HG03571 (cell line): ENCODE results near the gene ZNHIT6.
"Not testable (repeated sequence)": the region's sequence is repeated elsewhere in the genome, so short reads cannot be mapped to it uniquely, and the experiment has no call there.

Experiments used
- ATAC-seq: cut with Tn5 transposase; IDR thresholded peaks from one replicate; pipeline ENCODE4 v1.9.1; 2021; ENCODE audit not compliant: unreplicated experiment

ZNHIT6 gene

DNA sequence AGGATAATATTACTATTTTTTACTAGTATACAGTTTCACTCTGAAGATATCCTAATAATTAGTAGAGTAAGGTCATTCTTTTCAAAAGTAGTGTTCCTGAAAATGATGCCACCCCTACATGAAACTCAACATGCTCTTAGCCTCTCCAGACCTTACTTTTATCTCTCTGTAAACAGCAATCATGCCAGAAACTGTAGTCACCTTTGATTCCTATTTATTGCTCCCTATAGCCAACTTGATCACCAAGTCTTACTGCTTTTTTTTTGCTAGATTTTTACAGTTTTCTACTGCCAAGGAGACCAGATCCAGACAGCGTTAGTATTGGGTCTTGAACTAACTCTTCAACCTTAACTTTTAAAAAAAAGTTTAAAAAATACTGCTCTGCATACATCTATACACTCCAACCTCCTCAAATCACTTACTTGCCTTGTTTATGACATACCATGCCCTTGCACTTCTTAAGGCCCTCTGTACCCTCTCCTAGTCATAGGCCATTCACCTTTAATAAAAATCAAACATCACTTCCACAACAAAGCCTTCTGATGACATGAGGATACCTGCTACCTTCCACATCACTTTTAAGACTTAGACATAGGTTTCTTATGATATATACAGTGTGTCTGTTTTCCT, 36.1 kb downstream of the ZNHIT6 start:
- ATAC-seq = no peak

DNA sequence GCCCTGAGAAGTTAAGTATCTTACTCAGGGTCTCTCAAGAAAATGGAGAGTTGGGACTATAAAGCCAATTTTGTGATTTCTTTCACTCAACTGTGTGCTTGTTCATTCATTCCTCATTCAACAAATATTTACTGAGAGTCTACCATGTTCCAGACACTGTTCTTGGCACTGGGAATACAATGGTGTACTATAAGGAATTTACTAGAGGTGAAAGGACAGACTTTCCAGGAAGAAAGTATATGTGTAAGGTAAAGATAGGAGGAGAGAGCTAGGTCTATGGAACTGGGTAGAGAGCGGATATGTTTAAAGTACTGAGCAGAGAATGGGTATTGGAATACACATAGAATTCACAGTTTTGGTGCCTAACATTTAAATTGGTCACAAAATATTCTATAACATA, 42.3 kb downstream of the ZNHIT6 start:
- no peak for ATAC-seq

DNA sequence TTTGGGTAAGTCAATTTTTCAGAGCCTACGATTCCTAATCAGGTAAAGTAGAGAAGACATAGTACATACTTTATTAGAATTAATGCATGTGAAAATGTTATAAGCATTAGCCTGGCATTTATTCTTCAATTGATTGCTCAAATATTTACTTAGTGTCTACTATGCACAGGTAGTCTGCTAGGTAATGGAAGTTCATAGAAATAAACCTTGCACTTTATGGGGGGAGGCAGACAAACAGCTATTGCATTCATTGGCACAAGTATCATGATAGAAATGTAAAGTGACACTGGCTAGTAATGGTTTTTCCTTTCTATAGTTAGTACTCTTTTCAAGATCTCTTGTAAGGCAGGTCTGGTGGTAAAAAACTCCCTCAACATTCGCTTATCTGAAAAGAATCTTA, 44.9 kb downstream of the ZNHIT6 start:
- ATAC-seq = no peak

DNA sequence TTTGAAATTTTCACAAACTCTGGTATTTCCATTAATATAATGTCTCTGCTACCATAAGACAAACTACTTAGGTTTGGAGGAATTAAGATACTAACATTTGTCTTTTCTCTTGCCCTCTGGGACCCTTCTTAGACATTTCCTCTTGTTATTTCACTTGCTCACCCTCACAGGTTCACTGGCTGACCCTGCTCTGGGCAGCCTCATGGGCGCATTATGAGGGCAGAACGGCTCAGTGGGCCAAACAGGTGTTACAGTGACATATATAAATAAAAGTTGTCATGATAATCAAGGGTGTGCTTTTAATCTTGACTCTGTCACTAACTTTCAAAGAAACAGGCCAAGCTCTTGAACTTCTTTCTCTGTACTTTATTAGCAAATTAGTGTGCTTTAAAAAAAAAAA, 46.5 kb downstream of the ZNHIT6 start:
- no peak for ATAC-seq

DNA sequence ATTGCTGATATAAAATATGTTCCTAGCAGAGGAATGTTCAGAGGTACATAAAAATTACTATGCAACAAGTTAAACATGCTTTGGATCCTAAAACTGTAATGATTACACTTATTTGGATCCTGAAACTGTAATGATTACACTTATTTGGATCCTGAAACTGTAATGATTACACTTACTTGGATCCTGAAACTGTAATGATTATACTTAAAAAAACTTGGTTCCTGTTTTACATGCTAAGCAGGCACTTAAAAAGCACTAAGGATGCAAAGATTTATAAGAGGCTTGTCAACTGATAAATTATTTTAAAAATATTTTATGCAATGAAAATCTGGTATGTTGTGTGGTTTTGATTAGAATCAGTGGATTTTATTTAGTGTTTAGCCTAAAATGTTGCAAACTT, 47.7 kb downstream of the ZNHIT6 start:
- no peak for ATAC-seq

DNA sequence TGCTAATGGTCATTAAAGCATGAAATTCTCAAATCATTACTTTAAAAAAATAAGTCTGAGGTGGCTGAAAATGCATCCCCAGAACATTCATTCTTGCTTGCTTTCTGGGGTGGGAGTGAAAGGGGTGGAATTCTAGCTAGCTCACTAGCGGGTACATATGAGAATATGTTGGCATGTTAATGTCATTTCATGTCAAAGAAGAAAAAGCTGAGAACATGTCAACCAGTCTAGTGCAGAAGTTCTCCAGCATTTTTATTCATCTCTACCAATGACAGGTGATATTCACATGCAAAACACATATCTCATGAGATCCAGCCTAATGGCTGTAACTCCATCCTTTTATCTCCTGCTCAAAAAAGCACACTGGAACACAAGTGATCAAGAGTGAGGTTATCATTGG, 49.1 kb downstream of the ZNHIT6 start:
- ATAC-seq = no peak

DNA sequence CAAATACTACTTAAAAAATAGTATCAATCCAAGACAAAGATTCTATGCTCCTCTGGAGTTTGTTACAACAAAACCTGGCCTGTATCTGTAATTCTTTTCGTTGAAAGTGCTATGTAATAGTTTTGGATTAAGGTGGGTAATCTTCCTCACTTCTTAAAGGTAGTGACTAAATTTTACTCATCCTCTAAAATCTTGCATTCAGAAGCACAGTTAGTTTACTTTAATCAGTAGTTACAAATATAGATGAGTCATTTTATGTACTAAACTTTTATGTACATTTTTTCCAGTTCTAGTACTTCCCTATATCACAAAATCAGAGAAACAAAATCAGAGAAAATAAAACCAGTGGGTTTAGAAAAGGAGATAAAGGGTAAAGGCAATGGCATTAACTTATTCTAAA, 51.3 kb downstream of the ZNHIT6 start:
- no peak for ATAC-seq

DNA sequence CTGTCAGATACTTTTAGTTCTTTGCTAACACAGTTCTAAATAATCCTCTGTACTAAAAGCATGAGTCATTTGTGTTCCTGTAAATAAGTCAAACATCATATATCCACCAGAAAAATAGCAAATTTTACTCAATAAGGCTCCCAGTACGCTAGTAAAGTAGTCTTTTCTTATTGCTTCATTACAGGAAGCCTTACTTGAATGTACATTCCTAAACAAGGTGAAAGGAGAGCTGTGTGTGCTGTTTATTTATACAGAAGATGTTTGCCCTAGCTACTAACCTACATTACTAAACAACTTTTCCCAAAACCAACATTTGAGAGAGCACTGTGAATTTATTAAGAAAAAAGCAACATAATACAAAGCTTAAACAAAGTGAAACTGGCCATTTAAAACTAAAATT, 52.0 kb downstream of the ZNHIT6 start:
- no peak for ATAC-seq

DNA sequence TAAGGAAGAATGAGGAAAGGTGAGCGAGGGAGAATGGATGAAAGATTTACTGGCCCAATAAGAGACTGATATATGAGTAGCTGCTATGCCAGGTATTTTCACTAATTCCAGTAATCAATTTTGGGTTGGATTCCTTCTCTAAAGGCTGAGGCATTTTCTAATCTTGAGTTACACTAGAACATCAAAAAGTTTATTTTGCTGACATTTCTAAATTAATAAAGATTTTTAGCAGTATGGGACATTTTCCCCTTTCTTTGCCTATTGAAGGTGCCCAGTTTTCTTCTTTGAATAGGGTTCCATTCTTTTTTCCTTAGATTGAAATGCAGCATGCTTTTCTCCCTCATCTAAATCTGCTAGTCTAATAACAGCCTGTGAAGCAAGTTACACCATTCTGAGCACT, 52.9 kb downstream of the ZNHIT6 start:
- ATAC-seq = no peak

DNA sequence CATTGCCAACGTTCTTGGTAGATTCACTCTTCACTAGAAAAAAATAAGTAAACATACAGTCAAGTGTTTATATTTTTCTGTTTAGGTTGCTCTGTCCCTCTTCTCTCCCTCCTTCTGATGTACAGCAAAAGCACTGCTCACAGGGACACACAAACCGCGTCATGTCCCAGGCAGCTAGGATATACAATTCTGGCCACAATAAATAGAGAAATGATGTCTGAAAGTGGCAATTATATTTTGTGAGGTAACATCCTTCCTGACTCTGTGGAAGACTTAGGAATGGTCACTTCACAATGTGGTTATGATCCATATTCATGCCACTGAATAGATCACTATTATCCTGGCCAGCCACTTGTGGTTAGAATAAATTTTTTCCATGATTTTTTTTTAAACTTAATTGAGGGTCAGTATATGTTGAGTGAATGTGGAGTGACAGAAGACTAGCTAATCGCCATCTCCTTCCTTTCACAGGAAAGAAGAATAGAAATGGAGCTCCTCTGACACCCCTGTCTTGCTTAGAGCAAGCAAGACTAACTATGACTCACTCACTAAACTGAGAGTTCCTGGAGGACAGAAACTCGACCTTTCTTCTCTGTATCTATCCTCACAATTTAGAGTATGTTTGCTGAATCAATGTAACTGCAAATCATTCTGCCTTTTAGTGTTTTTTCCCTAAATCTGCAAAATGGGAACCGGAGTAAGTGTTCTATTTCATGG, 54.0 kb downstream of the ZNHIT6 start:
- no peak for ATAC-seq

DNA sequence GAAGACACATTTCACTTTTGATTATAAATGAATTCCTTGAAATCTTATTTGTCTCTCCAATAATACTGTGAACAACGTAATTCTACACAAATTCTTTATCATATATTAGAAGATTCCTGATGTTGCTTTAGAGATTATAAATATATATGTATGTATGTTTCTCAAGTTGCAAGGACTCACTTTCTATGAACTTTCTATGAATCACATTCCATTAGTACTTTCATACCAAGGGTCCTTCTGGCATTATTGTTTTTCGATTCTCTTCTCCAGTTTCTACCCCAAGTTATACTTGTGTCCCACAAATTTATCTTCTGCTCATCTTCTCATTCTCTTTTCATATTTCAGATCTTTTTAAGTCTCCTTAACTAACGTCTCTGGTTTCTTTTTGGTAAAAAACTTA, 55.9 kb downstream of the ZNHIT6 start:
- ATAC-seq = no peak

DNA sequence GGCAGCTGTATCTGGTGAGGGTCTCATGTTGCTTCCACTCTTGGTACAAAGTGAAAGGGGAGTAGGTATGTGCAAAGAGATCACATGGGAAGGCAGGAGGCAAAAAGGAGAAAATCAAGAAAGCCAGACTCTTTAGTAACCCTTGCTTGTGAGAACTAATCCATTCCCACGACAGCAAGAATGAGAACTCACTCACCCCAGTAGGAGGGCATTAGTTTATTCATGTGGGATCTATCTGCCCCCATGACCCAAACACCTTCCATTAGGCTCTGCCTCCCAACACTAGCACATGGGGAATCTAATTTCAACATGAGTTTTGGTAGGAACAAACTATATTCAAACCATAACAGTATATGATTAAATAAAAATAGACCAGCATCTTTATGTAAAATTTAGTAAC, 57.6 kb downstream of the ZNHIT6 start:
- ATAC-seq = no peak

DNA sequence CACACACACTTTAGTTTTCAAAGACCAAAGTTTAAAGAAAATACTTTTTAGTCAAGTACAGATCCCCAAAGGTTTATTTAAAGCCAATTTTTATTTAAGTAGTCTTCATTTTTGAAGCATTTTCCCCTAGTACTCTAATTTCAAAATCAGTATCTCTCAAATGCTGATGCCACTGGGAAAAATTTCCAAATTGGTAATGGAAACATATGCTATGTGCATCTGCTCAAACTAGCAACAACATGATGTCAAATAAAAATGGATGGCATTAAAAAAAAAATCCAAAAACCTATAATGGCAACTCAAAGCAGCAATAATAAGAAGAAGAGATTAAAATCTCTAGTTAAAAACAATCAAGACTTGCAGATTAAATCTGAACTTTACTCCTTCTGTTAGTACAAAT, 58.6 kb downstream of the ZNHIT6 start:
- ATAC-seq = no peak

DNA sequence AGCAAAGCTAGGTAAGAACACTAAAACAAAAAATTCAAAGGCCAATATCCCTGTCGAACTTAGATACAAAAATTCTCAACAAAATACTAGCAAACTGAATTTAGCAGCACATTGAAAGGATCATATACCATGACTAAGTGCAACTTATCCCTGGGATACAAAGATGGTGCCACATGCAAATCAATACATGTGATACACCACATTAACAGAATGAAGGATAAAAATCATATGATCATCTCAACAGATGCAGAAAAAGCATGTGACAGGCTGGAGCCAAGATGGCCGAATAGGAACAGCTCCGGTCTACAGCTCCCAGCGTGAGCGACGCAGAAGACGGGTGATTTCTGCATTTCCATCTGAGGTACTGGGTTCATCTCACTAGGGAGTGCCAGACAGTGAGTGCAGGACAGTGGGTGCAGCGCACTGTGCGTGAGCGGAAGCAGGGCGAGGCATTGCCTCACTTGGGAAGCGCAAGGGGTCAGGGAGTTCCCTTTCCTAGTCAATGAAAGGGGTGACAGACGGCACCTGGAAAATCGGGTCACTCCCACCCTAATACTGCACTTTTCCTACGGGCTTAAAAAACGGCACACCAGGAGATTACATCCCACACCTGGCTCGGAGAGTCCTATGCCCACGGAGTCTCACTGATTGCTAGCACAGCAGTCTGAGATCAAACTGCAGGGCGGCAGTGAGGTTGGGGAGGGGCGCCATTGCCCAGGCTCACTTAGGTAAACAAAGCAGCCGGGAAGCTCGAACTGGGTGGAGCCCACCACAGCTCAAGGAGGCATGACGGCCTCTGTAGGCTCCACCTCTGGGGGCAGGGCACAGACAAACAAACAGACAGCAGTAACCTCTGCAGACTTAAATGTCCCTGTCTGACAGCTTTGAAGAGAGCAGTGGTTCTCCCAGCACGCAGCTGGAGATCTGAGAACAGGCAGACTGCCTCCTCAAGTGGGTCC, 66.4 kb downstream of the ZNHIT6 start:
- not testable (repeated sequence) for ATAC-seq

DNA sequence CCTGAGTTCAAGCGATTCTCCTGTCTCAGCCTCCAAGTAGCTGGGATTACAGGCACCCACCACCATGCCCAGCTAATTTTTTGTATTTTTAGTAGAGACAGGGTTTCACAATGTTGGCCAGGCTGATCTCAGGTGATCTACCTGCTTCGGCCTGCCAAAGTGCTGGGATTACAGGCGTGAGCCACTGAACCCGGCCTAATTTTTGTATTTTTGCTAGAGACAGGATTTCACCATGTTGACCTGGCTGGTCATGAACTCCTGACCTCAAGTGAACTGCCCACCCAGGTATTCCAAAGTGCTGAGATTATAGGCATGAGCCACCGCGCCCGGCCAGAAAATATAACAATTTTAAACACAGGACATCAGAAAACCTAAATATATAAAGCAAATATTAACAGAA, 68.3 kb downstream of the ZNHIT6 start:
- ATAC-seq = not testable (repeated sequence)

DNA sequence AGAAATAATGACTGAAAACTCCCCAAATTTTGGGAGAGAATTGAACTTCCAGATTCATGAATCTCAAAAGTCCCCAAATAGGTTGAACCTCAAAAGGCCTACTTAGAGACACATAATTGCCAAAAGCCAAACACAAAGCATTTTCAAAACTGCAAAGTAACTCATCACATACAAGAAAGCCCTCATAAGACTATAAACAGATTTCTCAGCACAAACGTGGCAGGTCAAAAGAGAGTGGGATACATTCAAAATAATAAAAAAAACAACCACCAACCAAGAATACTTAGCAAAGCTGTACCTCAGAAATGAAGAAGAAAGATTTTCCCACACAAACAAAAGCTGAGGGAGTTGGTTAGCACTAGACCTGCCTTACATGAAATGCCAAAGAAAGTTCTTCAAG, 69.8 kb downstream of the ZNHIT6 start:
- no peak for ATAC-seq

DNA sequence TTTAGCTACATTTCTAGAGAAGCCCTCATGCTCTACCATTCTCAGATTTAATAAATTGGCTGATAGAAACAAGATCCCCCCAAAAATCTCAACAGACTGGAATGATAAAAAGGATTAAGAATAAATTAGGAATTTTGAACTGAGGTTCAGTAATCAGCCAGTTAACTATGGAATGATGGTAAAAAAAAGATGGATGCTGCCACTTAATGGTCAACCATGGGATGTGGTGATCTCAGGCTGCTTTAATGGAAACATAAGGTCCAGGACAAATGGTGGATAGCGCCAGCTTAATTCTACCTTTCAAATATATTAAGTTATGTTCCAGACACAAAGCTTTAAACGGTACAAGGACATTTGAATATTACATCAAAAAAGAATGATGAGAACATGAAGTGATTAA, 77.7 kb downstream of the ZNHIT6 start:
- ATAC-seq = no peak

DNA sequence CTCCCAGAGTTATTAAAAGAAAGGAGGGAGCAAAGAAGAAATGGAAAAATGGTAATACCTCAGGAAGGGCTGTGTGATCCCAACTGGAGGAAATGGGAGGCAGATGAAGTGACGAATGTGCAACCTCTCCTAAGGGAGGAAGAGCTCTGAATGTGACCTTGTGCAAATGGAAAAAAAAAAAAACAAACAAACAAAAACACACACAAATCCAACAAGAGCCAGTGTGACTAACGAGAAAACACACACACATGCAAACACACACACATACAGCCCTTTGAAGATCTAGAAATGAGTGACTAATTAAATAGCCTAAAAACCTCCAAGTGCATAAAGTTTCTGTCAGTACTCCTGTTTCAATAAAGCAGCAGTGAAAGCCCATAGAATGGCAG, 78.7 kb downstream of the ZNHIT6 start:
- no peak for ATAC-seq

DNA sequence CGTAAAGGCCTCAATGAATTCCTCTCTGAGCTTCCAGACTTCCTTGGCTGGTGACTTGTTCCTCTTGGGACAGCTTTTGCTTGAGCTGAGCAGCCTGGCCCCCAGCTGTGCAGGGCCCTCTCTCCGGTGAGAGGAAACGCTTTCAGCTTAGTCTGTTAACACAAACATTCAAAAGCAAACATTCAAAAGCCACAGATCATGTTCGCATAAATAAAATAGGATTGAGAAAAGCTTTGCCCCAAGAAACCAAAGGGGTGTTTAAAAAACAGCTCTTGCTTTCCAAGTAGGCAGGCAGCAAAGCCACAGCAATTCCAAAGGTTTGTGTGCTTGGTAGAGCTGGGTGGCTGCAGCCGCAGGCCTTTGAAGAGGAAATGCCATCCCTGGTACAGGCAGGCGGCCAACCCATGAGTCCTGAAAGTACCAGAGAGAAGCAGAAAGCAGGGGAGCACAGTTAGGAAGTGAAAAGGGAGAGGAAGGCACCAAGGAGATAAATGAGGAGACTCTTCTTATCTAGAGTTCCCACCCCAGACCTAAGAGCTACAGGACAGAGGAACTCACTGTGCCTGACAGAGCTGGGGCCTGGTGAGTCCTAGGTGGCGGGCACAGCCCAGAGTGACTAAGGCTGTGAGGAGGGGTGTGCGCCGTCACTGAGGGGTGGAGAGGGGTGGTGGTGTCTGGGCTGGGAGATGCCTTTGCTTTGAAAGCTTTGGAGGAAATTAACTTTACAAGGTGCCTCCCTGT, 79.3 kb downstream of the ZNHIT6 start:
- ATAC-seq = no peak

DNA sequence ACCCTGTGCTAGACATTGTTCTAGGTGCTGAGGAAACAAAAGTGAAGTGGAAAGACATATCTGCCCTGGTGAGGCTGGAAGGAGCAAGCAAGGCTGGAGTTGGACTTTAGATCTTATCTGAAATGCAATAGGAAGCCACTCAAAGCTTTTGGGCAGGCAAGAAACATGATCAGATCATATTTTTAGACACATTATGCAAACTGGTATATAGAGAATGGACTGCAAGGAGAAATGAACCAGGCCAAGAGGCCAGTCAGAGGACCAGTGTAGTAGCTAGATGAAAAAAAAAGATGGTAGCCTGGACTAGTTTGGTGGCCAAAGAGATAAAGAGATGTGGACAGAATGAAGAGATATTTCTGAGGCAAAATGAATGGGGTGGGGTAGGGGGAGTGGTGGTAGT, 81.4 kb downstream of the ZNHIT6 start:
- ATAC-seq = no peak

DNA sequence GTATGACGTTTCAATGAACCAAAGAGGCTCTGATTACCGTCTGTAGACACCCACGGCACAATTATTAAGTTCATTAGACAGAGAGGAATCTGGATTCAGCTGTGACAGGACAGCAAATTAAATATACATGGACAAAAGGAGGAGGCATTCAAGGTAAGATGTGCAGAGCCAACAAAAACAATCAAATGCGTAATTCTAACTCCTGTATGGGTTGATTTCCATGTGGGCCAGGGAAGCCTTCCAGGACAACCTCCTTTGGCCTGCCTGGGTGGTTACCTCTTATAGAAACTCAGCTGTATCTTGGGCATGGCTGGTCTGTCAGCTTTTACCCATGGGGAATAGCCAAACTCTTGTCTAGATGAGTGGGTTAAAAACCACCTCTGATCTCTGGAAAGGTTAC, 83.9 kb downstream of the ZNHIT6 start:
- ATAC-seq = no peak
